ENCODE results near the gene SCO2. TPM values are rescaled to one million over a fixed set of nuclear protein-coding genes. Genes with fewer than 3 reads are reported as not detected.

The SCO2 gene, protein sequence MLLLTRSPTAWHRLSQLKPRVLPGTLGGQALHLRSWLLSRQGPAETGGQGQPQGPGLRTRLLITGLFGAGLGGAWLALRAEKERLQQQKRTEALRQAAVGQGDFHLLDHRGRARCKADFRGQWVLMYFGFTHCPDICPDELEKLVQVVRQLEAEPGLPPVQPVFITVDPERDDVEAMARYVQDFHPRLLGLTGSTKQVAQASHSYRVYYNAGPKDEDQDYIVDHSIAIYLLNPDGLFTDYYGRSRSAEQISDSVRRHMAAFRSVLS
- total RNA-seq, result 1 to 10 TPM; 1.1 to 2.1 TPM

GRCh38 chr22:50525104-50525857, at the start of gene SCO2:
TSS of gene SCO2 (minus strand) at chr22:50525598. CDS start at chr22:50524411, 1,187 bp downstream.
- Mint-ChIP-seq H3K27ac (peak within 1 kb of the TSS; percentile 93), H3K36me3 (ENCODE audit: low read depth) (peaks cover 39% of the 10 kb centered on the region), H3K27me3 (ENCODE audit: low read depth) (no peaks in the 10 kb centered on the region), H3K4me1 (ENCODE audit: low read depth) (peaks cover 35% of the 10 kb centered on the region), H3K4me3 (peak within 1 kb of the TSS; percentile 97), H3K9me3 (no peaks in the 10 kb centered on the region)
- intact Hi-C loops (cut with micrococcal nuclease), result loop anchor here (1.0 to 2.0 kb wide), 6 partner anchors 14 to 565 kb away; partner anchors contain the start of genes ARSA, NCAPH2, PIM3 and SYCE3
- CTCF ChIA-PET, result interaction anchor here (0.6 to 2.9 kb wide), 31 partner anchors 10 to 283 kb away, joined by 3 to 39 read pairs (median 5); partner anchors contain the start of genes CHKB, HDAC10, KLHDC7B and LMF2
- DNase-seq, result peak; percentile 98

DNA sequence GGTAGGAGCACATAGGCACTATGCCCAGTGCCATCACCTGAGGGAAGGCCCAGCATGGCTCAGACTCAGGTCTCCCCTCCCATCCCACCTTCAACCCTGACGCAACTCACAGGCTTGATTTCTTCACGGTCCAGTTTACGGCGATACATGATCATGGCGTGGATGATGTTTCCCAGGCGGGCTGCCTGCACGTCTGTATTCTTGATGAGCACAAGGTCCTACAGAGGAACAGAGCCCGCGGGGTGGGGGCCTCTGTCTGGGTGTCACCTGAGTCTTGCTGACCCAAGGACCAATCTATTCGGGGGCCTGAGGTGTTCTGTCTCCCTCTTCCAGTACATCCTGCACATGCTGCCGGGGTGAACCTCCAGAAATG, 49.0 kb upstream of the SCO2 start:
- H3K9me3 Mint-ChIP-seq, result no peaks in the 10 kb centered on the region

DNA sequence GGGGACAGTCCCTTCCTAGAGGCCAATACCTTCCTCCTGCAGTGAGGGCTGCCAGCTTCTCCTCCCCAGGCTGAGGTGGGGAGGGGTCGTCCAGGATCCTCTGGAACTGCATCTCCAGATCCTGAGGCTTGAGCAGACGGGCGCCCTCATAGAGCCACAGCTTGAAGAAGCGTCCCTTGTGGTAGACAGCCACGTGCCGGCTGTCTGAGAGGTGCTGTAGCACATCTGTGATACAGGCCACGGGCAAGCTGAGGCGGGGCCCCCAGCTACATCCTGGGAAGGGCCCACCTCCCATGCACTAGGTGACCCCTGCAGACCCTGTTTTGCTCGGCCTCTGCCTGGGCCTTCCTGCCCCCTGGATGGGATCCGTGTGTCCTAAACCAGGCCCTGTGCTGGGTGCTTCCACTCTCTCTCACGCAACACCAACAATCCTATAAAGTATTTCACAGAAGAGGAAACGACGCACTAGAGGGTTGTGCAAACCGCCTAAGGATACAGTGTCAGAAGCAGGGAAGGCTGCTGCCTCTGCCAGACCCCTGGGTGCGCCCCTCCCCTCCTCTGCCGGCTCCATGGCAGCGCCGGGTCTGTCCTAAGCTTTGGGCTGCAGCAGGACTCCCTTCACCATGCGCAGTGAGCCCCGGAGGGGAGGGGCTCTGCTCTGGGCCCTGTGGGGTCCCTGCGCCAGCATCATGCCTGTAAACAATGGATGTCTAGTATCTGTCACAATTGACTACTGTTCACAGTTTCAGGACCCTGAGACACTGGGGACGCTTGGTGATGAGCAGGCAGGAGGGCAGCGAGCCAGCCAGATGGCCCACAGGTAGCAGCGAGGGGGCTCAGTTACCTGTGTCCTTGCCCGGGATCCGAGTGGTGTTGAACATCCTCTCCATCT, 48.3 kb upstream of the SCO2 start:
- H3K9me3 Mint-ChIP-seq, result no peaks in the 10 kb centered on the region
- no peaks in the 10 kb centered on the region for H3K27me3 Mint-ChIP-seq (ENCODE audit: low read depth)
- CTCF ChIA-PET, result interaction anchor here (1.5 to 1.8 kb wide), 3 partner anchors 9 to 47 kb away, joined by 4 to 8 read pairs (median 7); partner anchors contain the start of gene SYCE3
- peaks cover 17% of the 10 kb centered on the region for H3K36me3 Mint-ChIP-seq (ENCODE audit: low read depth)
- intact Hi-C loops (cut with micrococcal nuclease), result no loop called here
- H3K4me1 Mint-ChIP-seq (ENCODE audit: low read depth), result peaks cover 7% of the 10 kb centered on the region
- DNase-seq, result no peak
- no peak overlapping the region for H3K27ac Mint-ChIP-seq
- H3K4me3 Mint-ChIP-seq, result no peak overlapping the region

More for the DNA sequence above, 49.0 kb upstream of the SCO2 start:
- Mint-ChIP-seq H3K27ac (no peak overlapping the region), H3K36me3 (ENCODE audit: low read depth) (peaks cover 17% of the 10 kb centered on the region), H3K4me1 (ENCODE audit: low read depth) (peaks cover 7% of the 10 kb centered on the region), H3K4me3 (no peak overlapping the region), H3K27me3 (ENCODE audit: low read depth) (no peaks in the 10 kb centered on the region)
- DNase-seq, result no peak
- intact Hi-C loops (cut with micrococcal nuclease), result no loop called here
- CTCF ChIA-PET, result interaction anchor here (0.6 to 1.8 kb wide), 4 partner anchors 9 to 47 kb away, joined by 4 to 7 read pairs (median 5); partner anchors contain the start of gene SYCE3

DNA sequence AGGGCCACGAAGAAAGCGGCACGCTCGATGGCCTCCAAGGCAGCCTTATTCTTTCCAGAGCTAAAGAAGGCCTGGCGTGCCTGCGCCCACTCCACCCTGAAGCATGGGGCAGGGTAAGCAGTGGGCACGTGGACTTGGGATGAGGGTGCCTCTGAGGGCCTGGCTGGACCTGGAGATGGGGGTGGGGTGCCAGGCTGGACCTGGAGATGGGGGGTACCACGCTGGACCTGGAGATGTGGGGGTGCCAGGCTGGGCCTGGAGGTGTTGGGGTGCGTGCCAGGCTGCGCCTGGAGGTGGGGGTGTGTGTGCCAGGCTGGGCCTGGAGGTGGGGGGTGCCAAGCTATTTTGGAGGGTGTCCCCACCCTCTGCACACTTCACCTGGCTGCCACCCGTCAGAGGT, 47.6 kb upstream of the SCO2 start:
- Mint-ChIP-seq H3K4me1 (ENCODE audit: low read depth) (peaks cover 4% of the 10 kb centered on the region), H3K27me3 (ENCODE audit: low read depth) (no peaks in the 10 kb centered on the region), H3K36me3 (ENCODE audit: low read depth) (peaks cover 14% of the 10 kb centered on the region), H3K9me3 (no peaks in the 10 kb centered on the region), H3K27ac (no peak overlapping the region), H3K4me3 (no peak overlapping the region)
- CTCF ChIA-PET, result interaction anchor here (0.7 to 1.8 kb wide), 3 partner anchors 8 to 16 kb away, joined by 3 to 8 read pairs (median 4); partner anchors contain the start of gene SYCE3
- intact Hi-C loops (cut with micrococcal nuclease), result no loop called here
- no peak for DNase-seq

DNA sequence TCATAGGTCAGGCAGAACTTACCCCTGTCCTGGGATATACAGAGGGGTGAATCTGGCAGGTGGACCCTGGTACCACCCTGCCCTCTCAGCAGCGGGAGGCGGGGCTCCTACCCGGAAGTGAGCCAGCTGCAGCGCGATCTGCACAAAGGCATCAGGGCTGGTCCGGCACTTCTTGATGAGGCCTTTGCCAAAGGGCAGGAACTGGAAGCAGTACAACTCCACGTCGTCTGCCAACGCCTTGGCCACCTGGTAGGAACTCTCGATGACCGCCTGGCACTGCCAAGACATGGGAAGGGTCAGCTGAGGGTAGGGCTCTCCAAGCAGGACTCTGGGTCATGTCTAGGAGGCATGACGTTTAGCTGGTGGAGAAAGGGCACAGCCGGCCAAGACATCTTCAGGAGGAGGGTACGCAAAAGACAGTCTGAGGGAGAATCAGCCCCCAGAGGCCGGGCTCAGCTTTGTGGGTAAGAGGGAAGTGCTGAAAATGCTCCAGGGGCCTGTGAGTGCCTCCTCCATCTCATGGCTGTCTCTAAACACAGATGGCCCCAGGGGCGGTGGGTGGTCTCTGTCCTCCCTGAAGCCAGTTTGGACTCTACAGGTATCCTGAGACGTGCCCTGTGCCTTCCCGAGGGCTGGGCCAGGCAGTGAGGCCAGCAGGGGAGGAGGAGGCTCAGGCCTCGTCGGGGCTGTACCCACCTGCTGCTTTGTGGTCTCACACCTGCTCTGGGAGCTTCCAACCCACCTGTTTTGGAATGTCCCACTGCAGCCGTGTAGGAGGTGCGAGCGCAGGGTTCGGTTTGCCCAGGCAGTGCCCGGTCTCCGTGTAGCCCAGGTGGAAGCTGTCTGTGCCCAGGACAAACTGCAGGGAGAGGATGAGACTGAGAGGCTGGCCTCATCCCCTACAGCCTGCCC, 46.1 kb upstream of the SCO2 start:
- no peaks in the 10 kb centered on the region for H3K9me3 Mint-ChIP-seq
- no peaks in the 10 kb centered on the region for H3K27me3 Mint-ChIP-seq (ENCODE audit: low read depth)
- DNase-seq, result no peak
- intact Hi-C loops (cut with micrococcal nuclease), result no loop called here
- peaks cover 15% of the 10 kb centered on the region for H3K36me3 Mint-ChIP-seq (ENCODE audit: low read depth)
- no peaks in the 10 kb centered on the region for H3K4me1 Mint-ChIP-seq (ENCODE audit: low read depth)
- CTCF ChIA-PET, result interaction anchor here (1.5 to 1.8 kb wide), 2 partner anchors 7 to 8 kb away, joined by 4 to 8 read pairs; partner anchors contain the start of gene SYCE3
- H3K4me3 Mint-ChIP-seq, result no peak overlapping the region
- H3K27ac Mint-ChIP-seq, result no peak overlapping the region

GRCh38 chr22:50570861-50571260, 45.5 kb upstream of the SCO2 start:
- H3K9me3 Mint-ChIP-seq, result no peaks in the 10 kb centered on the region
- CTCF ChIA-PET, result no interaction called here
- H3K4me3 Mint-ChIP-seq, result no peak overlapping the region
- H3K27me3 Mint-ChIP-seq (ENCODE audit: low read depth), result no peaks in the 10 kb centered on the region
- no peak overlapping the region for H3K27ac Mint-ChIP-seq
- H3K36me3 Mint-ChIP-seq (ENCODE audit: low read depth), result peaks cover 15% of the 10 kb centered on the region
- intact Hi-C loops (cut with micrococcal nuclease), result no loop called here
- DNase-seq, result no peak
- no peaks in the 10 kb centered on the region for H3K4me1 Mint-ChIP-seq (ENCODE audit: low read depth)

DNA sequence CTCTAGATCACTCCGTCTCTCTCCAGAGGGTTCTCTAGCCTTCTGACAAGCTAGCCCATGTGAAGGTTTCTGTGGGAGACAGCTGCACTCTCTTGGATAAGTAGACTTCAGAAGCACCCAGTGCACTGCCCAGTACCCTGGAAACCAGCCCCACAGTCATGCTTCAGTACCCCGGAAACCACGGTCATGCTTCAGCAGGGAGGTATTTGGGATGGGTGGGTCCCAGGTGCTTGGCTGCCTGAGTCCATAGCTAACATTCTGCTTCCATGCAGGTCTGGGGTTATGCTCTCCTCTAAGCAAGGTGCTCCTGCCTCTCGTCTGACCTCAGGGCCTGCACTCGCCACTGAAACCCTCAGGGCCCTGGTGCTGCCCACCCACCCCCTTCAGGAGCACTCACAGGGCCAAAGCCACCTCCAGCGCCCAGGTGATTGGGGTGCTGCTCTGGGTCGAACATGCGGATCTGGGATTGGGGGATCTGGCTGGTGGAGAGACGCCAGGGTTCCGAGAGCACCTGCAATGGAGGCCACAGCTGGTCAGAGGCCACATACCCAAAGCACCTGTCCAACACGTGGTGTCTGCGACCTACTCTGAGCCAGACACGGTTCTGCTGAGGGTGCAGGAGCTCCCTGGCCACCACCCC, 44.6 kb upstream of the SCO2 start:
- CTCF ChIA-PET, result no interaction called here
- Mint-ChIP-seq H3K9me3 (no peaks in the 10 kb centered on the region), H3K4me1 (ENCODE audit: low read depth) (no peaks in the 10 kb centered on the region), H3K27ac (no peak overlapping the region), H3K36me3 (ENCODE audit: low read depth) (peaks cover 15% of the 10 kb centered on the region), H3K4me3 (no peak overlapping the region), H3K27me3 (ENCODE audit: low read depth) (no peaks in the 10 kb centered on the region)
- DNase-seq, result no peak
- intact Hi-C loops (cut with micrococcal nuclease), result no loop called here

DNA sequence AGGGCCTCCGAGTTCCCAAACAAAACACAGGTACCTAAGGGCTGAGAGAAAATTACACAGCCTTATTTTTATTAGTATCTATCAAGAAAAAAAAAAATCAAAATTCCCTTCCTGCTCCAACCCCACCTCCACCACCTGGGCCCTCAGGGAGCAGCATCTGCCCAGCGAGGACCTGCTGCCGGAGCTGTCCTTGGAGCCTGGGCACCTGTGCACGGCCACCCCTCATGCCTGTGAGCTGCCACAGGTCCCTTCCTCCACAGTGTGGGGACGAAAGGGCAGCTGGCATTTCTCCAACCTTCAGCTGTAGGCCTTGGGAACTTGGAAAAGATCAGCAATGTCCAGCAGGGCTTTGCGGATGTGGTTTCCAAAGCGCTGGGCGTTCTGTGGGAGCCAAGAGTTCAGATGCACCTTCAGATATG, 43.7 kb upstream of the SCO2 start:
- Mint-ChIP-seq H3K27me3 (ENCODE audit: low read depth) (no peaks in the 10 kb centered on the region), H3K27ac (no peak overlapping the region), H3K36me3 (ENCODE audit: low read depth) (peaks cover 15% of the 10 kb centered on the region), H3K4me3 (no peak overlapping the region), H3K9me3 (no peaks in the 10 kb centered on the region), H3K4me1 (ENCODE audit: low read depth) (no peaks in the 10 kb centered on the region)
- CTCF ChIA-PET, result no interaction called here
- DNase-seq, result no peak
- intact Hi-C loops (cut with micrococcal nuclease), result no loop called here

DNA sequence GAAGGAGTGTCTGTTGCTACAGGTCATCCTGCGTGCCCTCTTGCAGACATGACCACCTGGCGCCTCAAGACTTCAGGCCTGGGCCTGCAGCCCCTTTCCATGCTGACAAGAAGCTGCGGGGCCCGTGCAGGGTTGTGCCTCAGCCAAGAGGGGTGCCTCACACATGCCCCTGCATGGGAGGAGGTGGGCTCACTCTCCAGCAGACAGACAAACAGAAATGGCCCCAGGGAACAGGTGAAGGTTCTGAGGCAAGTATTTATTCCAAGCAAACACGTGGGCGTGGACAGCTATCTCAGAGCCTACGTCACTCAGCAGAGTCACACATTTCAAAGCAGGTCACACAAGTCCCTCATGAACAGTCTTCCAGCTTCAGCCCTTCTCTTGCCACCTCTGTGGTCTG, 43.2 kb upstream of the SCO2 start:
- Mint-ChIP-seq H3K36me3 (ENCODE audit: low read depth) (peaks cover 15% of the 10 kb centered on the region), H3K27me3 (ENCODE audit: low read depth) (no peaks in the 10 kb centered on the region)
- CTCF ChIA-PET, result no interaction called here

DNA sequence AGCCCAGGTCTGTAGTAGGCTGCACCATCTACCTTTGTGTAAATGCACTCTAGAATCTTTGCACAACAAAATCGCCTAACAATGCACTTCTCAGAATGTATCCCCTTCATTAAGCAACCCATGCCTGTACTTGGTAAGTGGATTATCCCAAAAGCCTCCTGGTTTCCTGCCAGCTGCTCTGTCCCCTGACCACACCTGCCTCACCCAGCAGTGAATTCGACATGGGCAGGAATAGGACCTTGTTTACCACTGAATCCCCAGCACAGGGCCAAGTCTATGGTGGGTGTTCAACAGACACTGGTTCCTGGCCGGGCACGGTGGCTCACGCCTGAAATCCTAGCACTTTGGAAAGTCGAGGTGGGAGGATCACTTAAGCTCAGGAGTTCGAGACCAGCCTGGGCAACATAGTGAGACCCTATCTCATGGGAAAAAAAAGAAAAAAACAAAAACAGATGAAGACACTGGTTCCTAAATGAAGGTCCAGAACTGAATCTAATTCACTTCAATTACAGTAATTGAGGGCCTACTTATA, 42.4 kb upstream of the SCO2 start:
- Mint-ChIP-seq H3K36me3 (ENCODE audit: low read depth) (peaks cover 15% of the 10 kb centered on the region), H3K27ac (no peak overlapping the region), H3K9me3 (no peaks in the 10 kb centered on the region), H3K4me3 (no peak overlapping the region), H3K27me3 (ENCODE audit: low read depth) (no peaks in the 10 kb centered on the region), H3K4me1 (ENCODE audit: low read depth) (peaks cover 9% of the 10 kb centered on the region)
- intact Hi-C loops (cut with micrococcal nuclease), result no loop called here
- DNase-seq, result no peak
- CTCF ChIA-PET, result no interaction called here

More for the DNA sequence above, 43.2 kb upstream of the SCO2 start:
- Mint-ChIP-seq H3K4me3 (no peak overlapping the region), H3K27ac (no peak overlapping the region), H3K4me1 (ENCODE audit: low read depth) (peaks cover 3% of the 10 kb centered on the region), H3K9me3 (no peaks in the 10 kb centered on the region)
- intact Hi-C loops (cut with micrococcal nuclease), result no loop called here
- no peak for DNase-seq

- intact Hi-C loops (cut with micrococcal nuclease), result no loop called here
- no peak for DNase-seq
- no peak overlapping the region for H3K4me3 Mint-ChIP-seq
- H3K9me3 Mint-ChIP-seq, result no peaks in the 10 kb centered on the region
- H3K4me1 Mint-ChIP-seq (ENCODE audit: low read depth), result peaks cover 13% of the 10 kb centered on the region
- peaks cover 4% of the 10 kb centered on the region for H3K36me3 Mint-ChIP-seq (ENCODE audit: low read depth)
- H3K27me3 Mint-ChIP-seq (ENCODE audit: low read depth), result no peaks in the 10 kb centered on the region
- CTCF ChIA-PET, result interaction anchor here (1.0 to 2.8 kb wide), 5 partner anchors 8 to 39 kb away, joined by 4 to 15 read pairs (median 11); partner anchors contain the start of genes KLHDC7B and SCO2
- H3K27ac Mint-ChIP-seq, result no peak overlapping the region
Measured at GRCh38 chr22:50564289-50564688, 38.9 kb upstream of the SCO2 start.
